ENCODE data around the gene JAKMIP3. TPM values are rescaled to one million over a fixed set of nuclear protein-coding genes. Genes with fewer than 3 reads are reported as not detected.
A peak's percentile ranks its signal among the peaks of the same experiment; 100 is the strongest.

The JAKMIP3 gene
- total RNA-seq, 1 donor from 2014 or later = 0.17 TPM

GRCh38 chr10:132064771-132065437 is 842 bp upstream of the JAKMIP3 start:
- Mint-ChIP-seq H3K4me3 (ENCODE audit: low read depth) (no peak overlapping the region), H3K4me1 (ENCODE audit: low read depth) (peaks cover 13% of the 10 kb centered on the region), H3K36me3 (ENCODE audit: insufficient read depth) (no peaks in the 10 kb centered on the region), H3K9me3 (ENCODE audit: low read depth) (no peaks in the 10 kb centered on the region), H3K27me3 (peaks cover 38% of the 10 kb centered on the region), H3K27ac (no peak overlapping the region)
- DNase-seq (ENCODE audit: low spot score, unreplicated experiment) = no peak
- TF ChIP-seq CTCF (IDR thresholded peaks at IDR 0.05; ENCODE audit: unreplicated experiment) = no peak

- Mint-ChIP-seq H3K27ac (peak overlapping the region; percentile 91), H3K36me3 (ENCODE audit: insufficient read depth) (no peaks in the 10 kb centered on the region), H3K9me3 (ENCODE audit: low read depth) (no peaks in the 10 kb centered on the region), H3K4me1 (ENCODE audit: low read depth) (peaks cover 13% of the 10 kb centered on the region), H3K4me3 (ENCODE audit: low read depth) (peak overlapping the region; percentile 63), H3K27me3 (peaks cover 40% of the 10 kb centered on the region)
- TF ChIP-seq CTCF (IDR thresholded peaks at IDR 0.05; ENCODE audit: unreplicated experiment) = no peak
- no peak for DNase-seq (ENCODE audit: low spot score, unreplicated experiment)
These were observed 440 bp downstream of the JAKMIP3 start for GRCh38 chr10:132066186-132066585.

GRCh38 chr10:132066812-132067211 is 1.1 kb downstream of the JAKMIP3 start:
- DNase-seq (ENCODE audit: low spot score, unreplicated experiment) = no peak
- Mint-ChIP-seq H3K4me3 (ENCODE audit: low read depth) (no peak overlapping the region), H3K36me3 (ENCODE audit: insufficient read depth) (no peaks in the 10 kb centered on the region), H3K27me3 (peaks cover 40% of the 10 kb centered on the region), H3K9me3 (ENCODE audit: low read depth) (no peaks in the 10 kb centered on the region), H3K27ac (no peak overlapping the region), H3K4me1 (ENCODE audit: low read depth) (peaks cover 13% of the 10 kb centered on the region)
- no peak for TF ChIP-seq CTCF (IDR thresholded peaks at IDR 0.05; ENCODE audit: unreplicated experiment)

- Mint-ChIP-seq H3K9me3 (ENCODE audit: low read depth) (peaks cover 3% of the 10 kb centered on the region), H3K4me3 (ENCODE audit: low read depth) (no peak overlapping the region), H3K27ac (no peak overlapping the region), H3K27me3 (peaks cover 32% of the 10 kb centered on the region), H3K4me1 (ENCODE audit: low read depth) (peaks cover 13% of the 10 kb centered on the region), H3K36me3 (ENCODE audit: insufficient read depth) (no peaks in the 10 kb centered on the region)
- no peak for TF ChIP-seq CTCF (IDR thresholded peaks at IDR 0.05; ENCODE audit: unreplicated experiment)
- DNase-seq (ENCODE audit: low spot score, unreplicated experiment) = no peak
These were observed 2.8 kb downstream of the JAKMIP3 start for GRCh38 chr10:132068431-132069121.

GRCh38 chr10:132069122-132069848 is 3.5 kb downstream of the JAKMIP3 start:
- Mint-ChIP-seq H3K9me3 (ENCODE audit: low read depth) (peaks cover 4% of the 10 kb centered on the region), H3K36me3 (ENCODE audit: insufficient read depth) (no peaks in the 10 kb centered on the region), H3K4me3 (ENCODE audit: low read depth) (no peak overlapping the region), H3K27me3 (peaks cover 32% of the 10 kb centered on the region), H3K27ac (no peak overlapping the region), H3K4me1 (ENCODE audit: low read depth) (peaks cover 13% of the 10 kb centered on the region)
- DNase-seq (ENCODE audit: low spot score, unreplicated experiment) = no peak
- no peak for TF ChIP-seq CTCF (IDR thresholded peaks at IDR 0.05; ENCODE audit: unreplicated experiment)

Measured in progenitor cell of endocrine pancreas (in vitro differentiated cells).